Glomerular visceral epithelial cell (primary cell): Measurements from ENCODE around the gene RPS16.
"Not testable (repeated sequence)": the region's sequence is repeated elsewhere in the genome, so short reads cannot be mapped to it uniquely, and the experiment has no call there.

Experiments used
- DNase-seq: peaks from one replicate; pipeline ENCODE4 v3.0.0-alpha.2; 2016; ENCODE audit errors: extremely low spot score

RPS16 gene

DNA sequence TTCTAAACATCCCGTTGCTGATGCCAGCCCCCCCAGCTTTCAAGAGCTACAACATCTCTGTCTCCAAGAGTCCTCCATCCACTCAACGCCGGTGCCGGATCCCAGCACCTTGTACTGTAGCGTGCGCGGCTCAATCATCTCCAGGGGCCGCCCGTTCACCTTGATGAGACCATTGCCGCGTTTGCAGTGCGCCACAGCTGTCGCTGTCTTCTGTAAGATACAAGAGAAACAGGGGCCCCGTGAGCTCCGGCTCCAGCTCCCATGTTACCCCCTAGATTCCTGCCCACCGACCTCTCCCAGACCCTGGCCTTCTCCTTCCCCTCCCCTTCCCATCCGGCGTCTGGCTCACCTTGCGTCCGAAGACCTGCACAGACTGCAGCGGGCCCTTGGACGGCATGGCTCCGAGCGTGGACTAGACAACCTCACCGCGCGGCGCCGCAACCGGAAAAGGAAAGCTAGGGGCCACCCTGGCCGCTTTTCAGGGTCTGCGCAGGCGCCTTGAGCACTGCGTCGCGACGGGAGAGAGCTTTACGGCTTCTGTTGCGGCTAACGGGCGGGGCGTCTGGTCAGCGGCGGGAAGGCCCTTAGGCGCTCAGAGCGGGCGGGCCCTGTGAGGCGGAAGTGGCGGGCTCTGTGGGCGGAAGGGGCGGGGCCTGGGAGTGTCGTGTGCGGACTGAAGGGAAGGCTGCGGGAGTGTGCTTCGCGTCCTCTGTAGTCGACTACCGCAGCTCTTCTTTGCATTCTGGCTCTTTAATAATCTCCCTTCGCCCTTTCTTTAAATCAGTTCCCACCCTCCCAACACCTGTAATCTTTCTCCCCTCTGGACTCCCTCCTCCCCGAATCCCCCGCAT, at the start of gene RPS16:
TSS of gene RPS16 (minus strand) at position 451 of the 851 bp plus-strand sequence. CDS start at position 397, 54 bp downstream.
- DNase-seq, result peak; percentile 99

DNA sequence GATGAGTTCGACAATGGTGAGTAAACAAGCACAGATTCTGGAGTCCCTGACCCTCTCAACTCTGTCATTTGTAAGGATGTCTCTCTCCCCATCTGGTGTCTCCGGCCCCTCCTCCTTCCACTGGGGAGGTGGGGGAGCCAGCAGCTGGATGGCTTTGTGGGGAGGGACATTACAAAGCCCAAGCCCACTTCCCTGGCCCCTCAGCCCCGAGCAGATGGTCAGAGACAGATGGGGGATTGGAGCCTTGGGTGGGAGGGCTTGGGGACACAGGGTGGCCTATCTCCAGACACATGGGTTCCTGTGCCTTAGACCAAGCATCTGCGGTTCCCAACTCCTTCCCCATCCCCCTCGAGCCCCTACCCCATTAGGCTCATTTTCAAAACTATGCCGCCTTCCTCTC, 47.4 kb upstream of the RPS16 start:
- DNase-seq, result no peak

DNA sequence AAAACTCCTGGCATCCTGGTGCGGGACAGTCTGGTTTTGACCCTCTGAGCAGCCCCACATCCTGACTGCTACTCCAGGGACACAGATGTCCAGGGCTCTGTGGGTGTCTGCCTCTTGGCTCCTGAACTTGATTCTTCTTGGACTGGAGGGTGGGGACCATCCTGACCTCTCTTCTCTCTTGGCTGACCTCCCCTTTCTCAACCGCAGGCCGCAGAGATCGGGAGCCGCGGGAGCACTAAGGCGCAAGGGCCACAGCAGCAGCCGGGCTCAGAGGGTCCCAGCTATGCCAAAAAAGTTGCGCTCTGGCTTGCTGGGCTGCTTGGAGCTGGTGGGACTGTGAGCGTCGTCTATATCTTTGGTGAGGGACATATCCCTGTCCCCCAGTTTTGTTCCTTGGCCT, 45.9 kb upstream of the RPS16 start:
- DNase-seq, result no peak

DNA sequence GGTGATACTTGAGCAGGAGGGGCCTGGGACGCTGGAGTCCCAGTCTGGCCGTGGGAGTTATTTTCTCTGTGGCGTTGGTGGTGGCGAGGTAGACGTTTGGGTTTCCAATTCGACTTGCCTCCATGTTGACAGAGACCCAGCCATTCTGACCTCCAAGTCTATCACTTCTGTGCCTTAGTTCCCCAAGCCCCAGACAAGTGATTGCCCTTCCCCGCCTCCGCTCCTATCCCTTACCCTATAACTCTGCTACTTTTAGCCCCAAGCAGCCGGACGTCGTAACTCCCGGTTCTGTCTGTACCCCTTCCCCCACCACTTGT, 45.4 kb upstream of the RPS16 start:
- DNase-seq, result no peak

DNA sequence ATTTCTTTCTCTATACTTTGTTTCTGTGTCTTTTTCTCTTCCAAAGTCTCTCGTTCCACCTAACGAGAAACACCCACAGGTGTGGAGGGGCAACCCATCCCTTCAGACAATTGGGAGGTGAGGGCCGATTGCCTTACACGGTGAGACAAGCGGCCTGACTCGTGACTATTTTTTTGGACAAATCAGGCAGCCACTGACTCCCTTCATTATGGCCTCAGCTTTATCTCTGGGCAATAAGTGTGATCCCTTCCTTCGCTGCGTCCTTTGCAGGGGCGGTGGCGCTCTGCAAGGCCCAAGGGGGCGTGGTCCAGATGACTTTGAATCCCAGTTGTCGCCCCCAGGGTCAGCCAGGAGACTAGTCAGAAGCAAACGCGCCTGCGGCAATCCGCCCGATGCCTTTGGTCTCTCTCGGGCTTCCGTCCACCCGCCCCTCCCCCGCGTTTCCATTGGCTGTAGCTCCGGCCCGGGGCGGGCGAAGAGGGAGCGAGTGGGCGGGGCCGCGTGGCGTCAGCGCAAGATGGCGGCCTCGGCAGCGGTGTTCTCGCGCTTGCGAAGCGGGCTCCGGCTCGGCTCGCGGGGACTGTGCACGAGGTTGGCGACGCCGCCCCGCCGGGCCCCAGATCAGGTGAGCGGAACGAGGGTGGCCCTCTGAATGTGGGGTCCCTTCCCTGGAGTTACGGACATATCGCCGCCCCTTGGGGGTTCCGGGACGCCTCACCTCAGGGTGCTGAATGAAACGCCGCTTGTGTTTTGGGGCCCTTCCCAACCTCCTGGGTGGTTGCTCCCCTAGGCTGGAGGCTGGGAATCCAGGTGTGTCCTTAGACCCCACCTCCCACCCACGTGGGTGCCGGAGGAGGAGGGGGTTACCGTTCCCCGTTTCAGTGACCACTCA, 44.8 kb upstream of the RPS16 start, which contains the start of gene TIMM50:
TSS of gene TIMM50 (plus strand) at position 502 of the 892 bp plus-strand sequence. CDS start at position 518, 16 bp downstream.
- DNase-seq, result peak; percentile 95

DNA sequence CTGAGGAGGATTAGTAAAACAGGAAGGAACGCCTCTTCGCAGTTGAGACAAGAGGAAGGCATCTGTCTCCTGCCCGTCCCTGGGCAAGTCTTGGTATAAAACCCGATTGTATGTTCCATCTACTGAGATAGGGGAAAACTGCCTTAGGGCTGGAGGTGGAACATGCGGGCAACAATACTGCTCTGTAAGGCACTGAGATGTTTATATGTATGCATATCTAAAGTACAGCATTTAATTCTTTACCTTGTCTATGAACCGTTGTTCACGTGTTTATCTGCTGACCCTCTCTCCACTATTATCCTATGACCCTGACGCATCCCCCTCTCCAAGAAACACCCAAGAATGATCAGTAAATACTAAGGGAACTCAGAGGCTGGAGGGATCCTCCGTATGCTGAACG, 44.2 kb upstream of the RPS16 start:
- no peak for DNase-seq

DNA sequence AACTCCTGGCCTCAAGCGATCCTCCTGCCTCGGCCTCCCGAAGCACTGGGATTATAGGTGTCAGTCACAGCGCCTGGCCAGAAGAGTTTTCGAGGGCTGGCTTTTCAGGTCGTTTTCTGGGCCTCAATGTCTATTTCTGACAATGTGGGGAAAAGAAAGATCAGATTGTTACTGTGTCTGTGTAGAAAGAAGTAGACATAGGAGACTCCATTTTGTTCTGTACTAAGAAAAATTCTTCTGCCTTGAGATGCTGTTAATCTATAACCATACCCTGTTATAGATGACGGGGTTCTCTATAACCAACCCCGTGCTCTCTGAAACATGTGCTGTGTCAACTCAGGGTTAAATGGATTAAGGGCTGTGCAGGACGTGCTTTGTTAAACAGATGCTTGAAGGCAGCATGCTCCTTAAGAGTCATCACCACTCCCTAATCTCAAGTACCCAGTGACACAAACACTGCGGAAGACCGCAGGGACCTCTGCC, 43.6 kb upstream of the RPS16 start:
- not testable (repeated sequence) for DNase-seq

DNA sequence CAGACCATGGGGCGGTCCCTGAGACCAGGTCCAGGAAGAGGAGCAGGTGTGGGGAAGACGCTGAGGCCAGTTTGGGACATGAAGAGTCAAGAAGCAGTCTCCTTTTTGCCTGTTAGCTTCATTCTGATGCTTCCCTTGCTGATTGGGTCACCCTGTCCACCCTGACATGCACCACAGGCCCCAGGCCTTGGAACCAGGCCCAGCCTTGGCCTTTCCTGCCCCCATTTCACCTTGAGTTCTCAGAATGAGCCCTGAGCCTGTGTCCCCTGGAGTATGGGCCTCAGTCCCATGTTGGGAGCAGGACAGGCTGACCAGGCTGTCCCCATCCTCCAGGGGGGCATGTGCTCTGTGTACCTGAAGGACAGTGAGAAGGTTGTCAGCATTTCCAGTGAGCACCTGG, 40.0 kb upstream of the RPS16 start:
- DNase-seq, result no peak

DNA sequence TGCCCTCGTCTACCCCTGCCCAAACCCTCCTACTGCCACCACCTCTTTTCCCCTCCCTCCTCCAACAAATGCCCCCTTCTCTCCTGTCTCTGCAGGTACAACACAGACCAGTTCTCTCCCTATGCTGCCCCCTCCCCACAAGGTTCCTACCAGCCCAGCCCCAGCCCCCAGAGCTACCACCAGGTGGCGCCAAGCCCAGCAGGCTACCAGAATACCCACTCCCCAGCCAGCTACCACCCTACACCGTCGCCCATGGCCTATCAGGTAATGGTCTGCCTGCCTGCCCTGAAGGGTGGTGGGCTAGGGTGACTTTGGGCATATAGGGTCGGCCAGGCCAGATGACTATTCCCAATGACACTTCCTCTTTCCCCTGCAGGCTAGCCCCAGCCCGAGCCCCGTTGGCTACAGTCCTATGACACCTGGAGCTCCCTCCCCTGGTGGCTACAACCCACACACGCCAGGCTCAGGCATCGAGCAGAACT, 38.4 kb upstream of the RPS16 start:
- peak; percentile 37 for DNase-seq

DNA sequence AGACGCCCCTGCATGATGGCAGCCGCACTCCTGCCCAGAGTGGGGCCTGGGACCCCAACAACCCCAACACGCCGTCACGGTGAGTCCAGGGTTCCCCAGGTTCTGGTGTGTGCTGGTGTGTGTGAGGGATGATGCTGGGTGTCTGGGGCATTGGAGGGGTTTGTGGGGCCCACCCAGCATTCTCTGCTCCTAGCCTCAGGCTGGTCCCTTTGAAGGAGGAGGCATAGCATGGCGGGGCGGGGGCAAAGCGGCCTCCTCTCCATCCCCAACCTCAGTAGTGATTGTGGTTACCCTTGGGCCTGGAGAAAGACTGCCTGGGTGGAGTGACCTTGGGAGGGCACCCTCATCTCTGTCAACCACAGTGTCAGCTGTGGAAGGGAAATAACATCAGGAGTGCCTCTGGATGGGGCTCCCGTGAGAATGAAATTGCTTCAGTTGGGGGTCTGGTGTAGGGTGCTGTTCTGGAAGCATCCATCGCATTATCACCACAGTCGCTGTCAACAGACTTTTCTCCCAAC, 37.8 kb upstream of the RPS16 start:
- DNase-seq, result no peak

DNA sequence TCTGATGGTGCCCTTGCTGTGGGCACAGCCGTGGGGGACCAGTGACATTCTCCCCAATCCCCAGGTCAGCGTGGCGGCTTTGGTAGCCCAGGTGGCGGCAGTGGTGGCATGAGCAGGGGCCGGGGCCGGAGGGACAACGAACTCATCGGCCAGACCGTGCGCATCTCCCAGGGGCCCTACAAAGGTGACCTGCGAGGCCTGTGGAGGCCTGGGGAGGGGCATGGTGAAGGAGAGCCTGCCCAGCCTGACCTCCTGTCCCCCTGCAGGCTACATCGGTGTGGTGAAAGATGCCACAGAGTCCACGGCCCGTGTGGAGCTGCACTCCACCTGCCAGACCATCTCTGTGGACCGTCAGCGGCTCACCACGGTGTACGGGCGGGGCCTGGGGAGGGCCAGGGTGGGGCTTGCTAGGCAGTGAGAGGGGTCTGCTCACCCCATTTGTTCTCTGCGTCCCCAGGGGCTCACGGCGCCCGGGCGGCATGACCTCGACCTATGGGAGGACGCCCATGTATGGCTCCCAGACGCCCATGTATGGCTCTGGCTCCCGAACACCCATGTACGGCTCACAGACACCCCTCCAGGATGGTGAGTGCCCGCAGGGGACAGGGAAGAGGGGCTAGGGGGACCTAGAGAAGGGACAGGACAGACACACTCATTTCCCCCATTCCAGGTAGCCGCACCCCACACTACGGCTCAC, 37.1 kb upstream of the RPS16 start:
- DNase-seq, result no peak

DNA sequence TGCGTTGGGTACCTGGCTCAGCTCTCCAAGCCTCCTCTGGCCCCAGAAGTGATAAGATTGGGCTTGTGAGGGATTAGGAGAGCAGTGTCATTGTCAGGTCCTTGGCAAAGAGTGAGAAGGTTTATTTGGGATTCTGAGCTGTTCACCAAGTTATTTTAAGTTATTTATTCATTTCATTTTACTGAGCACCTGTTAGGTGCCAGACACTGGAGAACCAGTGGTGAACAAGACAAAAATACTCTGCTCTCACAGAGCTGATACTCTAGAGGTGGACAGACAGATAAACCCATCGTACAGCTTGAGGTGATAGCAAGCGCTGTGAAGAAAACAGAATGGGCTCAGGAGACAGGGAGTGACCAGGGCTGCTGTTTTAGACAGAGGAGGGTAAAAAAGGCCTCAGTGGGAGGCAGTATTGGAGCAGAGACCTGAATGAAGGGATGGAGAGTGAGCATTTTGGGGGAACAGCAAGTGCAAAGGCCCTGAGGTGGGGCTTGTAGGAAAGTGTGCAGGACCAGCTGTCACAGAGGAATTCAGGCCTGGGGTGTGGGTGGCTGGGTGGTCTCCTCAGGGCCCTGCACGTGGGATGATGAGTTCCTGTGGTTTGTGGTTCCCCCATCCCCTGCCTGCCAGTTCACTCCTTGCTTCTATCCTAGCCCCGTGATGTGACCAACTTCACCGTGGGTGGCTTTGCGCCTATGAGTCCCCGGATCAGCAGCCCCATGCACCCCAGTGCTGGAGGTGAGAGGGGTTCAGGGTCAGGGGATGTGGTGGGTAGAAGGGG, 36.2 kb upstream of the RPS16 start:
- DNase-seq, result no peak

DNA sequence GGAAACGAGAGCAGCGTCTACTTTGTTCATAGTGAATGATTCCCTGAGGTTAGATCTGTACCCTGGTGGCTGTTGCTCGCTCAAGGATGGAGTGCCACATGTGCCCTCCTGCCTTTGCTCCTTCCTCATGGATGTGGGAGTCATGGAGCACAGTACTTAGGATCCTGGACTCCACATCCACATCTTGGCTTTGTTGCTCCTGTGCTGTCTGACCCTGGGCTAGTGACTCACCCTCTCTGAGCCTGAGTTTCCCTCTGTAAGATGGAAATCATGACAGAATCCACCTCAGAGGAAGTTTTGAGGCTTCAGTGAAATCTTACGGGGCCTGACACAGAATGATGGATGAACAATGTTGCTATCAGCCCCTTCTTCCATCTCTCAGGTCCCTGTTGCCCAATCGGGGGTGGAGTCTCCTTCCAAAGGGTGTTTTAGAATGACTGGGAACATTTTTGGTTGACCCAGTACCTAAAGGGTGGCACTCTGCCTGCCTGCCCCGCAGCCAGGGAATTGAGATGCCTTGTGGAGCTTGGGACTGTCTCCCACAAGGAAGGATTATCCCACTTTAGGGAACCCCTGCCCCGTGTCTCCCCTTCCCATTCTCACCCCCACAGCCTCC, 35.1 kb upstream of the RPS16 start:
- DNase-seq, result no peak

DNA sequence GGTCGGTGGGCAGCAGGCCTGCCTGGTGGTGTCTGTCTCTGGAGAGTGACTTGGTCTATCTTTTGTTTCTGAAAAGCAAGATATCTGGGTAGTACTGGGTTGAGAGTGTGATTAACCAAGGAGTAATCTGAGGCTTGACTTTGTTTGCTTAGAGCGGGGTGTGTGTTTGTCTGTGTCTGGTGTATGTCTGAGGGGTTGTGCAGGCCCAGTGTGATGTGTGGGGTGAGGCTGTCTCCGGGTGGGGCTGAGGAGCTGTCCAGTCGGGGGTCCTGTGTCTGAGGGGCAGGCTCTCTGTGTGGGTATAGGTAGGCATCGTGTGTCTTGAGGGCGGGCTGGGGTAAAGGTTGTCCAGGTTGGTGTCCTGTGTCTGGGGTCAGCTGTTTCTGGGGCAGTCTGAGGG, 33.8 kb upstream of the RPS16 start:
- DNase-seq, result no peak

DNA sequence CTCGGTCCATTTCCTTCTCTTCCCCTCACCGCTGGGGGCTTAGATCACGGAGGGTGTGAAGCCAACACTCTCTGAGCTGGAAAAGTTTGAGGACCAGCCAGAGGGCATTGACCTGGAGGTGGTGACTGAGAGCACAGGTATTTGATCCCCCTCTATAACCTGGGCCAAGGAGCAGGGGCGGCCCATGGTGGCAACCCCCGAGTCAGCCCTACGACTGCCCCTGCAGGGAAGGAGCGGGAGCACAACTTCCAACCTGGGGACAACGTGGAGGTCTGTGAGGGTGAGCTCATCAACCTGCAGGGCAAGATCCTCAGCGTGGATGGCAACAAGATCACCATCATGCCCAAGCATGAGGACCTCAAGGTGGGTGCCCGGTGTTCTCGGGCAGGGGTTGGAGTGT, 33.3 kb upstream of the RPS16 start:
- DNase-seq, result no peak

DNA sequence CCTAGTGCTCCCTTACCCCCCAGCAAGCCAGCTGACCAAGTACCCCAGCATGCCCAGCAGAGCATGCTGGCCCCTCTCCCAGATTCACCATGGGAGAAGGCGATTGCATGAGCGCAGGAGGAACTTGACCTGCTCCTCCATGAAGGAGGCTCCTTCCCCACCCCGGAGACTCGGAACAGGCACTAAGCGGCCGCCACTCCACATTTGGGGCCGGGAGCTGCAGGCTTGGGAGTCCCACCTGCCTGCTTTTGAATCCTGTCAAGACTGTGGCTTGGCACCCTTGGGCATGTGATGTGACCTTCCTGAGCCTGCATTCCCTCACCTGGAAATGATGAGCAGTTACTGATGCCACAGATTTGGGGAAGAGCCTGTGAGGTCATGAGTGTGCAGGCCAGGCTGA, 32.2 kb upstream of the RPS16 start:
- DNase-seq, result no peak

DNA sequence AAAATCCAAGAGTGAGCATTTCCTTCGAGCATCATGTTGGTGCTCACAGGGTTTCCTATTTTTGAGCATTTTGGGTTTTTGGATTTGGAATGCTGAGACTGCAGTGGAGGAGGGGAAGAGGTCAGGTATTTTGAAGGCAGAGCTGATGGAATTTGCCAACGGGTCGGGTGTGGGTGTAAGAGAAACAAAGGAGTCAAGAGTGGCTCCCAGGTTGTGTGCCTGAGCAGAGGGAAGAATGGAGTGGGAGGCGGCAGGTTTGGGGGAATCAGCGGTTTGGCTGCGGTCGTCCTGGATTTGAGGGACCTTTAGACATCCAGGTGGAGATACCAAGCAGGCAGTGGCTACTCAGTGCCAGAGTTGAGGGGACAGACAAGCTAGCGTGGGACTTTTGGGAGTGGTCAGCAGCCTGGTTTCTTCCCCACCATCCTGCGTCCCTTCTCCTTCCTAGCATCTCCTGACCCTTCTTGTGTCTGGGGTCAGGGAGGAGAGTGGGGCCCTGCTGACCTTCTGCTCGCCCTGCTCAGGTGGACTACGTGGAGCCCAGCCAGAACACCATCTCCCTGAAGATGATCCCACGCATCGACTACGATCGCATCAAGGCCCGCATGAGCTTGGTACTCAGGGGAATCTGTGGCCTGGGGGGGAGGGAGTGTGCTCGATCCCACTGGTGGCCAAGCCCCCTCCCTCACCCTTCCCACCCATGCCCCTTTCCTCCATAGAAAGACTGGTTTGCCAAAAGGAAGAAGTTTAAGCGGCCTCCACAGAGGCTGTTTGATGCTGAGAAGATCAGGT, 30.4 kb upstream of the RPS16 start:
- no peak for DNase-seq

DNA sequence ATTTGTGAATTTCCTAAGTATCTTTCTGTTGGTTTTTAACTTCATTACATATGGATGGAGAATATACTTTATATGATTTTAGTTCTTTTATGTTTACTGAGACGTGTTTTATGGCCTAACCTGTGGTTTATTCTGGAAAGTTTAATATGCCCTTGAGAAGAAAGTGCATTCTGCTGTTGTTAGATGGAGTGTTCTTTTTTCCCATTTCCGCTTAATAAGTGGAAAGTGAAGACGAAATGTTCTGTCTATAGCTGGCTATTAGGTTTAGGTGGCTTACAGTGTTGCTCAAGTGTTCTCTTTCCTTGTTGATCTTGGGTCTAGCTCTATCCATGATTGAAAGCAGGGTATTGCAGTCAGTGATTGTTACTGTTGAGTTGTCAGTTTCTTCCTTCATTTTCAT, 27.7 kb upstream of the RPS16 start:
- DNase-seq, result no peak

DNA sequence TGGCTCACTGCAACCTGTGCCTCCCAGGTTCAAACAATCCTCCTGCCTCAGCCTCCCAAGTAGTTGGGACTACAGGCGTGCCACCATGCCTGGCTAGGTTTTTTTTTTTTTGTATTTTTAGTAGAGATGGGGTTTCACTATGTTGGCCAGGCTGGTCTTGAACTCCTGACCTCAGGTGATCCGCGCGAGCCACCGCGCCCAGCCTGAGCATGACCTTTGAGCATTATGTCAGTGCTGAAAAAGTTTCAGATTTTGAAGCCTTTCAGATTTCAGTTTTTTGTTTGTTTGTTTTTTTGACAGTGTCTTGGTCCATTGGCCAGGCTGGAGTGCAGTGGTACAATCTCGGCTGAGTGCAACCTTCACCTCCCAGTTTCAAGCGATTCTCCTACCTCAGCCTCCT, 15.5 kb upstream of the RPS16 start:
- DNase-seq, result not testable (repeated sequence)
